ENCODE data around the gene DENND4B.

DENND4B gene

GRCh38 chr1:153945131-153945794, 1.3 kb downstream of the DENND4B start:
- DNase-seq: no peak

GRCh38 chr1:153944827-153945117, 1.7 kb downstream of the DENND4B start:
- DNase-seq: no peak

- no peak for DNase-seq
These were observed 2.3 kb downstream of the DENND4B start for GRCh38 chr1:153944005-153944826.

GRCh38 chr1:153942766-153943549, 3.6 kb downstream of the DENND4B start:
- DNase-seq: no peak

- no peak for DNase-seq
These were observed 4.4 kb downstream of the DENND4B start for GRCh38 chr1:153941826-153942725.

GRCh38 chr1:153940756-153941155, 5.8 kb downstream of the DENND4B start:
- DNase-seq: no peak

GRCh38 chr1:153939476-153939875, 7.0 kb downstream of the DENND4B start:
- no peak for DNase-seq

- DNase-seq: no peak
These were observed 7.5 kb downstream of the DENND4B start for GRCh38 chr1:153938996-153939395.

- no peak for DNase-seq
These were observed 9.2 kb downstream of the DENND4B start for GRCh38 chr1:153937331-153937730.

GRCh38 chr1:153936011-153936802, 10.3 kb downstream of the DENND4B start:
- DNase-seq: no peak

GRCh38 chr1:153934746-153935145, 11.8 kb downstream of the DENND4B start:
- no peak for DNase-seq

- no peak for DNase-seq
These were observed 12.6 kb downstream of the DENND4B start for GRCh38 chr1:153933955-153934354.

GRCh38 chr1:153933430-153933829, 13.1 kb downstream of the DENND4B start:
- DNase-seq: no peak

GRCh38 chr1:153932156-153933131, 14.1 kb downstream of the DENND4B start:
- no peak for DNase-seq

GRCh38 chr1:153929981-153930948, 16.3 kb downstream of the DENND4B start:
- no peak for DNase-seq

- no peak for DNase-seq
These were observed 17.1 kb downstream of the DENND4B start for GRCh38 chr1:153929426-153929825.

- no peak for DNase-seq
These were observed 17.7 kb downstream of the DENND4B start for GRCh38 chr1:153928791-153929341.

GRCh38 chr1:153928245-153928644, 18.3 kb downstream of the DENND4B start:
- DNase-seq: no peak

GRCh38 chr1:153926405-153926804, 20.1 kb downstream of the DENND4B start:
- DNase-seq: no peak

Data from cerebellar nuclear complex (tissue), 1 donor.